HCT116 (cell line): ENCODE measurements around the gene IGFLR1. TPM values are rescaled to one million over a fixed set of nuclear protein-coding genes. Genes with fewer than 3 reads are reported as not detected.

Source experiments
- ATAC-seq: fragments of 200-7000 bp; cut with Tn5 transposase; 2 replicates; pipeline ENCODE4 v1.9.1; 2020; ENCODE audit warnings: mild to moderate bottlenecking, moderate library complexity
- BruUV-seq: library from RNA; stranded (reverse); fragments of 400-500 nt; replicated peaks from 2 replicates; lab custom pipeline; 2021; lab: Mats Ljungman, UMichigan
- CTCF ChIA-PET: fragments of 300-600 bp; sonication (Branson Sonifier 250); formaldehyde crosslinking; loops from one replicate; lab custom pipeline; 2021; ENCODE audit warnings: antibody characterized with exemption; lab: Charles Lee
- POLR2A ChIA-PET: fragments of 300-600, 350-600 bp; sonication (Branson Sonifier 250); formaldehyde crosslinking; loops from one replicate; lab custom pipeline; 2021; ENCODE audit warnings: antibody characterized with exemption; lab: Charles Lee
- RAD21 ChIA-PET, 2 experiments: fragments of 300-600 bp; sonication (Branson Sonifier 250); formaldehyde crosslinking; loops; one replicate each; lab custom pipeline; 2023; ENCODE audit warnings: low total read pairs in 2 of 2; ENCODE audit not compliant: uncharacterized antibody in 2 of 2, unreplicated experiment in 2 of 2, low non-redundant PET in 1 of 2; lab: Charles Lee
- DNase-seq: peaks from one replicate; pipeline ENCODE4 v3.0.0-alpha.2; 2010; ENCODE audit warnings: low read depth, low spot score
- H2AFZ ChIP-seq: fragments of 200-600 bp; shearing (Covaris generic), sonication (generic); 2 replicates; pipeline ENCODE4 v1.6.1; 2017; ENCODE audit warnings: low read depth, mixed run types, mixed read lengths, antibody characterized with exemption, low read length; ENCODE audit not compliant: poor library complexity, severe bottlenecking
- H3K27ac ChIP-seq: 2 replicates; pipeline ENCODE4 v1.5.1; 2012; ENCODE audit warnings: low read depth, low read length
- H3K27me3 ChIP-seq: fragments of 200-600 bp; sonication (generic); 2 replicates; pipeline ENCODE4 v1.6.1; 2016; ENCODE audit warnings: mixed run types, low read length, mixed read lengths; ENCODE audit not compliant: insufficient read depth
- H3K36me3 ChIP-seq, 2 experiments: fragments of 200-500 bp in 1 of 2; fragments of 200-600 bp in 1 of 2; sonication (Bioruptor generic) in 1 of 2; sonication (generic) in 1 of 2; 2 replicates each; pipeline versions ENCODE4 v1.5.1 to v1.6.1; 2014 to 2016; ENCODE audit warnings: low read length in 2 of 2, inconsistent platforms in 1 of 2, mixed read lengths in 1 of 2, mixed run types in 1 of 2; ENCODE audit not compliant: insufficient read depth in 2 of 2, control insufficient read depth in 1 of 2
- H3K4me1 ChIP-seq, 2 experiments: fragments of 200-600 bp in 1 of 2; sonication (generic) in 1 of 2; 2 replicates each; pipeline versions ENCODE4 v1.5.1 to v1.6.1; 2012 to 2017; ENCODE audit warnings: low read length in 2 of 2, inconsistent platforms in 1 of 2, mild to moderate bottlenecking in 1 of 2, mixed read lengths in 1 of 2, mixed run types in 1 of 2, moderate library complexity in 1 of 2; ENCODE audit not compliant: insufficient read depth in 2 of 2, control insufficient read depth in 1 of 2
- H3K4me2 ChIP-seq: fragments of 200-600 bp; sonication (generic); 2 replicates; pipeline ENCODE4 v1.6.1; 2017; ENCODE audit warnings: mixed run types, low read length, mixed read lengths
- H3K4me3 ChIP-seq, 2 experiments: fragments of 200-600 bp in 1 of 2; sonication (generic) in 1 of 2; replicated peaks in 1 of 2; 2 replicates each; pipeline ENCODE4 v1.5.1; 2011 to 2016; ENCODE audit warnings: low read length in 2 of 2, control low read depth in 1 of 2, low read depth in 1 of 2, mild to moderate bottlenecking in 1 of 2, mixed read lengths in 1 of 2, mixed run types in 1 of 2
- H3K79me2 ChIP-seq: fragments of 200-600 bp; sonication (generic); 2 replicates; pipeline ENCODE4 v1.6.1; 2017; ENCODE audit warnings: mild to moderate bottlenecking, mixed run types, low read length, moderate library complexity, mixed read lengths; ENCODE audit not compliant: insufficient read depth
- H3K9ac ChIP-seq: fragments of 200-600 bp; sonication (generic); 2 replicates; pipeline ENCODE4 v1.6.1; 2016; ENCODE audit warnings: low read length, mixed read lengths
- H3K9me2 ChIP-seq: fragments of 200-600 bp; sonication (generic), shearing (Covaris generic); 2 replicates; pipeline ENCODE4 v1.6.1; 2017; ENCODE audit warnings: mixed run types, mild to moderate bottlenecking, moderate library complexity; ENCODE audit not compliant: insufficient read depth
- H3K9me3 ChIP-seq, 2 experiments: fragments of 200-500 bp in 1 of 2; fragments of 200-600 bp in 1 of 2; sonication (Bioruptor generic) in 1 of 2; sonication (generic) in 1 of 2; 2 replicates each; pipeline ENCODE4 v1.6.1; 2014 to 2017; ENCODE audit warnings: low read length in 2 of 2, mixed read lengths in 2 of 2, inconsistent platforms in 1 of 2, low read depth in 1 of 2, mild to moderate bottlenecking in 1 of 2, mixed run types in 1 of 2, moderate library complexity in 1 of 2; ENCODE audit not compliant: control insufficient read depth in 1 of 2, insufficient read depth in 1 of 2
- H4K20me1 ChIP-seq: fragments of 200-600 bp; sonication (generic), shearing (Covaris generic); 2 replicates; pipeline ENCODE4 v1.6.1; 2017; ENCODE audit warnings: mixed run types, mild to moderate bottlenecking, moderate library complexity; ENCODE audit not compliant: insufficient read depth
- CBX3 ChIP-seq: IDR thresholded peaks from 2 replicates; pipeline ENCODE4 v1.6.1; 2012; ENCODE audit warnings: low read depth
- CEBPB ChIP-seq: IDR thresholded peaks from 2 replicates; pipeline ENCODE4 v1.6.1; 2012; ENCODE audit warnings: low read depth
- EGR1 ChIP-seq: IDR thresholded peaks from 2 replicates; pipeline ENCODE4 v1.6.1; 2012; ENCODE audit warnings: low read depth
- EZH2phosphoT487 ChIP-seq: fragments of 200-600 bp; IDR thresholded peaks from 2 replicates; pipeline ENCODE4 v1.6.1; 2018; ENCODE audit warnings: antibody characterized with exemption, borderline replicate concordance
- JUND ChIP-seq: IDR thresholded peaks from 2 replicates; pipeline ENCODE4 v1.6.1; 2012
- POLR2A ChIP-seq: IDR thresholded peaks from 2 replicates; pipeline ENCODE4 v1.7.0; 2011; ENCODE audit warnings: borderline replicate concordance; ENCODE audit not compliant: insufficient read depth, insufficient read length; ENCODE audit errors: extremely low read depth
- POLR2AphosphoS5 ChIP-seq: IDR thresholded peaks from 2 replicates; pipeline ENCODE4 v1.6.1; 2011; ENCODE audit warnings: mild to moderate bottlenecking, low read depth, low read length, moderate library complexity
- RAD21 ChIP-seq: IDR thresholded peaks from 2 replicates; pipeline ENCODE4 v1.6.1; 2012; ENCODE audit warnings: low read depth, mild to moderate bottlenecking
- SP1 ChIP-seq: IDR thresholded peaks from 2 replicates; pipeline ENCODE4 v1.6.1; 2012; ENCODE audit warnings: low read depth
- SRF ChIP-seq: IDR thresholded peaks from 2 replicates; pipeline ENCODE4 v1.6.1; 2012; ENCODE audit warnings: low read depth
- YY1 ChIP-seq: IDR thresholded peaks from 2 replicates; pipeline ENCODE4 v1.6.1; 2011; ENCODE audit warnings: low read length, low read depth, moderate library complexity, mild to moderate bottlenecking; ENCODE audit not compliant: insufficient replicate concordance; ENCODE audit errors: extremely low read depth
- ZNF274 ChIP-seq: fragments of 200-500 bp; sonication (Bioruptor generic); IDR thresholded peaks from 2 replicates; pipeline ENCODE4 v1.6.1; 2014; ENCODE audit warnings: mild to moderate bottlenecking, low read depth, low read length, inconsistent platforms
- intact Hi-C: fragments of 100-400 bp; cut with micrococcal nuclease; formaldehyde crosslinking; loops from 2 replicates; pipeline ENCODE4 v1.10.0; 2022
- total RNA-seq: library from RNA; stranded (reverse); gene quantifications from one replicate; pipeline ENCODE4 v1.2.1, GENCODE V29; 2021; ENCODE audit not compliant: unreplicated experiment
- TF ChIP-seq, protein P1 (sequence below): IDR thresholded peaks from 2 replicates; pipeline ENCODE4 v1.6.1; 2012; ENCODE audit warnings: low read depth
- TF ChIP-seq, protein P2 (sequence below): IDR thresholded peaks from 2 replicates; pipeline ENCODE4 v1.6.1; 2012

Gene IGFLR1
- total RNA-seq, 1 experiment from 2014 or later, result 8.3 TPM

DNA sequence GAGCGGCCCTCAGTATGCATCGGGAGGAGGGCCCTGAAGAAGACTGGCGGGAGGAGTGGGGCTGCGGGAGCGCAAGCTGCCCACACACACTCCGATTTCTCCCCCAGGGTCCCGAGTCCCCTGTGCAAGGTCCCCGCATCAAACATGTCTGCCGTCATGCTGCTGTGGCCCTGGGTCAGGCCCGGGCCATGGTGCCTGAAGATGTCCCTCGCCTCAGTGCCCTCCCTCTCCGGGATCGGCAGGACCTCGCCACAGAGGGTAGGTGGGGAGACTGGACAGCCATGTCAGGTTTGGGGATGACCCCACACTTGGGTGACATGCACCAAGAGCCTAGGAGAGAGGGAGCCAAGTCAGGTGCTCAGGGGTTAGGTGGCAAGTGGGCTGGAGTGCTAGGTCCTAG is 19.8 kb downstream of the IGFLR1 start:
- CTCF ChIA-PET, result no interaction called here
- ATAC-seq (no peak), DNase-seq (no peak)
- Histone ChIP-seq H3K27ac (no peak overlapping the region), H4K20me1 (no peaks in the 10 kb centered on the region), H3K4me1 (peaks cover 7 to 9% of the 10 kb centered on the region in 2 experiments; a peak in 3 of 4 replicates), H3K36me3 (peaks cover 54 to 57% of the 10 kb centered on the region in 2 experiments; a peak in 3 of 4 replicates), H2AFZ (no peak overlapping the region), H3K9me2 (no peaks in the 10 kb centered on the region), H3K27me3 (no peaks in the 10 kb centered on the region), H3K9me3 (no peaks in the 10 kb centered on the region), H3K4me3 (no peak overlapping the region), H3K9ac (no peak overlapping the region), H3K4me2 (no peak overlapping the region), H3K79me2 (peaks cover 35% of the 10 kb centered on the region)
- POLR2A ChIA-PET, result no interaction called here
- RAD21 ChIA-PET, result no interaction called here
- intact Hi-C loops, result no loop called here
- no TSS peak for BruUV-seq
- TF ChIP-seq, protein P1, sequence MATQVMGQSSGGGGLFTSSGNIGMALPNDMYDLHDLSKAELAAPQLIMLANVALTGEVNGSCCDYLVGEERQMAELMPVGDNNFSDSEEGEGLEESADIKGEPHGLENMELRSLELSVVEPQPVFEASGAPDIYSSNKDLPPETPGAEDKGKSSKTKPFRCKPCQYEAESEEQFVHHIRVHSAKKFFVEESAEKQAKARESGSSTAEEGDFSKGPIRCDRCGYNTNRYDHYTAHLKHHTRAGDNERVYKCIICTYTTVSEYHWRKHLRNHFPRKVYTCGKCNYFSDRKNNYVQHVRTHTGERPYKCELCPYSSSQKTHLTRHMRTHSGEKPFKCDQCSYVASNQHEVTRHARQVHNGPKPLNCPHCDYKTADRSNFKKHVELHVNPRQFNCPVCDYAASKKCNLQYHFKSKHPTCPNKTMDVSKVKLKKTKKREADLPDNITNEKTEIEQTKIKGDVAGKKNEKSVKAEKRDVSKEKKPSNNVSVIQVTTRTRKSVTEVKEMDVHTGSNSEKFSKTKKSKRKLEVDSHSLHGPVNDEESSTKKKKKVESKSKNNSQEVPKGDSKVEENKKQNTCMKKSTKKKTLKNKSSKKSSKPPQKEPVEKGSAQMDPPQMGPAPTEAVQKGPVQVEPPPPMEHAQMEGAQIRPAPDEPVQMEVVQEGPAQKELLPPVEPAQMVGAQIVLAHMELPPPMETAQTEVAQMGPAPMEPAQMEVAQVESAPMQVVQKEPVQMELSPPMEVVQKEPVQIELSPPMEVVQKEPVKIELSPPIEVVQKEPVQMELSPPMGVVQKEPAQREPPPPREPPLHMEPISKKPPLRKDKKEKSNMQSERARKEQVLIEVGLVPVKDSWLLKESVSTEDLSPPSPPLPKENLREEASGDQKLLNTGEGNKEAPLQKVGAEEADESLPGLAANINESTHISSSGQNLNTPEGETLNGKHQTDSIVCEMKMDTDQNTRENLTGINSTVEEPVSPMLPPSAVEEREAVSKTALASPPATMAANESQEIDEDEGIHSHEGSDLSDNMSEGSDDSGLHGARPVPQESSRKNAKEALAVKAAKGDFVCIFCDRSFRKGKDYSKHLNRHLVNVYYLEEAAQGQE, result no peak
- TF ChIP-seq POLR2A (no peak), SRF (no peak), YY1 (no peak)

DNA sequence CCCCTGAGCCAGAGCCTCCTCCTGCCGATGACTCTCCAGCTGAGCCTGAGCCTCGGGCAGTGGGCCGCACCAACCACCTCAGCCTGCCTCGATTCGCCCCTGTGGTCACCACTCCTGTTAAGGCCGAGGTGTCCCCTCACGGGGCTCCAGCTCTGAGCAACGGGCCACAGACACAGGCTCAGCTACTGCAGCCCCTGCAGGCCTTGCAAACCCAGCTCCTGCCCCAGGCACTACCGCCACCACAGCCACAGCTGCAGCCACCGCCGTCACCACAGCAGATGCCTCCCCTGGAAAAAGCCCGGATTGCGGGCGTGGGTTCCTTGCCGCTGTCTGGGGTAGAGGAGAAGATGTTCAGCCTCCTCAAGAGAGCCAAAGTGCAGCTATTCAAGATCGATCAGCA is 20.9 kb downstream of the IGFLR1 start:
- no peaks in the 10 kb centered on the region for H3K9me3 ChIP-seq
- TF ChIP-seq, protein P2, sequence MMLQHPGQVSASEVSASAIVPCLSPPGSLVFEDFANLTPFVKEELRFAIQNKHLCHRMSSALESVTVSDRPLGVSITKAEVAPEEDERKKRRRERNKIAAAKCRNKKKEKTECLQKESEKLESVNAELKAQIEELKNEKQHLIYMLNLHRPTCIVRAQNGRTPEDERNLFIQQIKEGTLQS, result no peak
- TF ChIP-seq EZH2phosphoT487 (no peak), JUND (no peak), RAD21 (no peak), EGR1 (no peak), ZNF274 (no peak), CBX3 (no peak), CEBPB (no peak), SP1 (no peak), POLR2AphosphoS5 (no peak)
- TF ChIP-seq, all 23 proteins: peak for 0
- Histone ChIP-seq H4K20me1 (no peaks in the 10 kb centered on the region), H3K27ac (no peak overlapping the region), H3K27me3 (no peaks in the 10 kb centered on the region), H3K4me3 (no peak overlapping the region), H3K9me2 (no peaks in the 10 kb centered on the region), H3K36me3 (peaks cover 49 to 51% of the 10 kb centered on the region in 2 experiments; a peak in 3 of 4 replicates), H2AFZ (no peak overlapping the region), H3K79me2 (peaks cover 35% of the 10 kb centered on the region), H3K9ac (no peak overlapping the region), H3K4me1 (peaks cover 7 to 16% of the 10 kb centered on the region in 2 experiments; a peak in 3 of 4 replicates), H3K4me2 (no peak overlapping the region)
- POLR2A ChIA-PET, result no interaction called here
- no TSS peak for BruUV-seq
- CTCF ChIA-PET, result no interaction called here
- RAD21 ChIA-PET, result no interaction called here
- no peak for ATAC-seq
- intact Hi-C loops, result no loop called here
- no peak for DNase-seq
